Thyroid gland (tissue), 4 donors: ENCODE results near the gene DNAAF5.

Experiments
- CTCF ChIP-seq, 6 experiments: fragments of 200-600 bp in 3 of 6; fragments of 450-650 bp in 3 of 6; sonication (generic) in 3 of 6; IDR thresholded peaks; one replicate each; pipeline ENCODE4 v1.5.1; 2016 to 2019; ENCODE audit warnings: antibody characterized with exemption in 6 of 6, mild to moderate bottlenecking in 2 of 6, inconsistent platforms in 1 of 6, moderate library complexity in 1 of 6
- POLR2A ChIP-seq, 2 donors: fragments of 450-650 bp; IDR thresholded peaks; one replicate each; pipeline ENCODE4 v1.6.1; 2017; ENCODE audit warnings: antibody characterized with exemption in 2 of 2, mild to moderate bottlenecking in 2 of 2, moderate library complexity in 1 of 2

GRCh38 chr7:724298-724697 is 2.2 kb upstream of the DNAAF5 start:
- no peak for TF ChIP-seq POLR2A (IDR thresholded peaks at IDR 0.05)
- TF ChIP-seq CTCF (IDR thresholded peaks at IDR 0.05) = no peak
